Esophagus (tissue), 2 donors: ENCODE data around the gene TSHZ2. TPM values are rescaled to one million over a fixed set of nuclear protein-coding genes. Genes with fewer than 3 reads are reported as not detected.

Experiments used
- H3K27ac ChIP-seq, 2 donors: one replicate each; pipeline ENCODE4 v1.5.1; 2013; ENCODE audit warnings: low read depth in 2 of 2, mild to moderate bottlenecking in 2 of 2, inconsistent platforms in 1 of 2, low read length in 1 of 2, moderate library complexity in 1 of 2
- H3K27me3 ChIP-seq, 2 donors: one replicate each; pipeline ENCODE4 v1.6.1; 2013; ENCODE audit warnings: low read length in 2 of 2, control low read depth in 1 of 2, mild to moderate bottlenecking in 1 of 2; ENCODE audit not compliant: insufficient read depth in 2 of 2, control insufficient read depth in 1 of 2
- H3K36me3 ChIP-seq, 2 donors: one replicate each; pipeline ENCODE4 v1.6.1; 2013; ENCODE audit warnings: low read length in 1 of 2; ENCODE audit not compliant: control insufficient read depth in 2 of 2, insufficient read depth in 2 of 2
- H3K4me1 ChIP-seq, 2 donors: one replicate each; pipeline ENCODE4 v1.6.1; 2013; ENCODE audit warnings: low read length in 1 of 2; ENCODE audit not compliant: control insufficient read depth in 2 of 2, insufficient read depth in 2 of 2
- H3K4me3 ChIP-seq, 2 donors: one replicate each; pipeline ENCODE4 v1.5.1; 2013; ENCODE audit warnings: low read length in 2 of 2, mild to moderate bottlenecking in 2 of 2, low read depth in 1 of 2, moderate library complexity in 1 of 2
- H3K9me3 ChIP-seq, 2 donors: one replicate each; pipeline ENCODE4 v1.6.1; 2013; ENCODE audit warnings: mild to moderate bottlenecking in 2 of 2, low read depth in 1 of 2, low read length in 1 of 2, moderate library complexity in 1 of 2; ENCODE audit not compliant: control insufficient read depth in 2 of 2, insufficient read depth in 1 of 2
- WGBS, 2 donors: extraction: QIAGEN DNeasy Blood & Tissue Kit; methylation state at CpG; one replicate each; pipeline ENCODE4 v1.1.7; 2013; 5-methylcytosine and 5-hydroxymethylcytosine counted together
- polyA plus RNA-seq, 2 donors: library from polyadenylated mRNA; stranded (reverse); fragments of 200-250 nt; gene quantifications; one replicate each; pipeline ENCODE4 v1.2.3, GENCODE V29; 2013
- donor health status: healthy with polysubstance abuse.
- donor health status: Bipolar disorder and iron deficiency.

TSHZ2 gene
- polyA plus RNA-seq, 2 donors, result 4.6 to 11.7 TPM

GRCh38 chr20:53489528-53489927, 517.4 kb downstream of the TSHZ2 start:
- no peaks in the 10 kb centered on the region for H3K9me3 ChIP-seq
- H3K36me3 ChIP-seq, result peaks cover 0 to 2% of the 10 kb centered on the region in 2 donors
- no peak overlapping the region for H3K4me3 ChIP-seq
- H3K4me1 ChIP-seq, result no peaks in the 10 kb centered on the region
- H3K27me3 ChIP-seq, result no peaks in the 10 kb centered on the region
- no peak overlapping the region for H3K27ac ChIP-seq
- WGBS, 2 donors, result 95 to 96% methylated on average over 5 of the region's 5 CpGs

- H3K27me3 ChIP-seq, result no peaks in the 10 kb centered on the region
- H3K4me1 ChIP-seq, result no peaks in the 10 kb centered on the region
- H3K9me3 ChIP-seq, result no peaks in the 10 kb centered on the region
- 91 to 95% methylated on average over 3 of the region's 3 CpGs for WGBS, 2 donors
- H3K27ac ChIP-seq, result no peak overlapping the region
- H3K36me3 ChIP-seq, result peaks cover 0 to 2% of the 10 kb centered on the region in 2 donors
- H3K4me3 ChIP-seq, result no peak overlapping the region
Observed at GRCh38 chr20:53490620-53491019, 518.5 kb downstream of the TSHZ2 start.

GRCh38 chr20:53491462-53491861, 519.3 kb downstream of the TSHZ2 start:
- H3K4me3 ChIP-seq, result no peak overlapping the region
- no peaks in the 10 kb centered on the region for H3K9me3 ChIP-seq
- WGBS, 2 donors, result 77 to 81% methylated on average over 5 of the region's 5 CpGs
- H3K4me1 ChIP-seq, result peaks cover 0 to 3% of the 10 kb centered on the region in 2 donors
- no peak overlapping the region for H3K27ac ChIP-seq
- H3K36me3 ChIP-seq, result peaks cover 0 to 2% of the 10 kb centered on the region in 2 donors
- H3K27me3 ChIP-seq, result no peaks in the 10 kb centered on the region

GRCh38 chr20:53492212-53492611, 520.1 kb downstream of the TSHZ2 start:
- WGBS, 2 donors, result 63 to 68% methylated on average over 3 of the region's 3 CpGs
- no peaks in the 10 kb centered on the region for H3K9me3 ChIP-seq
- no peak overlapping the region for H3K27ac ChIP-seq
- H3K4me3 ChIP-seq, result no peak overlapping the region
- peaks cover 0 to 3% of the 10 kb centered on the region in 2 donors for H3K4me1 ChIP-seq
- H3K27me3 ChIP-seq, result no peaks in the 10 kb centered on the region
- H3K36me3 ChIP-seq, result peaks cover 0 to 2% of the 10 kb centered on the region in 2 donors

GRCh38 chr20:53493311-53493857, 521.2 kb downstream of the TSHZ2 start:
- Histone ChIP-seq H3K27me3 (no peaks in the 10 kb centered on the region), H3K27ac (no peak overlapping the region), H3K4me3 (no peak overlapping the region), H3K9me3 (peaks cover 0 to 2% of the 10 kb centered on the region in 2 donors), H3K36me3 (peaks cover 0 to 2% of the 10 kb centered on the region in 2 donors), H3K4me1 (peaks cover 0 to 3% of the 10 kb centered on the region in 2 donors)
- WGBS, 2 donors, result 40 to 54% methylated on average over 4 of the region's 4 CpGs

- Histone ChIP-seq H3K4me3 (no peak overlapping the region), H3K27ac (no peak overlapping the region), H3K27me3 (no peaks in the 10 kb centered on the region), H3K4me1 (peaks cover 0 to 3% of the 10 kb centered on the region in 2 donors), H3K36me3 (no peaks in the 10 kb centered on the region), H3K9me3 (peaks cover 0 to 2% of the 10 kb centered on the region in 2 donors)
- WGBS, 2 donors, result 86 to 92% methylated on average over 5 of the region's 5 CpGs
Observed at GRCh38 chr20:53494753-53495152, 522.6 kb downstream of the TSHZ2 start.

GRCh38 chr20:53495398-53496092, 523.4 kb downstream of the TSHZ2 start:
- H3K9me3 ChIP-seq, result peaks cover 0 to 2% of the 10 kb centered on the region in 2 donors
- H3K27me3 ChIP-seq, result no peaks in the 10 kb centered on the region
- H3K4me3 ChIP-seq, result no peak overlapping the region
- peaks cover 0 to 3% of the 10 kb centered on the region in 2 donors for H3K4me1 ChIP-seq
- H3K27ac ChIP-seq, result no peak overlapping the region
- no peaks in the 10 kb centered on the region for H3K36me3 ChIP-seq
- WGBS, 2 donors, result 77 to 85% methylated on average over 14 of the region's 14 CpGs

- Histone ChIP-seq H3K27me3 (no peaks in the 10 kb centered on the region), H3K4me1 (peaks cover 0 to 3% of the 10 kb centered on the region in 2 donors), H3K9me3 (peaks cover 2% of the 10 kb centered on the region in 2 donors), H3K4me3 (no peak overlapping the region), H3K36me3 (no peaks in the 10 kb centered on the region), H3K27ac (no peak overlapping the region)
- 84 to 97% methylated on average over 3 of the region's 3 CpGs for WGBS, 2 donors
Observed at GRCh38 chr20:53497246-53497645, 525.1 kb downstream of the TSHZ2 start.

GRCh38 chr20:53498341-53498740, 526.2 kb downstream of the TSHZ2 start:
- H3K27ac ChIP-seq, result no peak overlapping the region
- H3K4me3 ChIP-seq, result no peak overlapping the region
- no peaks in the 10 kb centered on the region for H3K27me3 ChIP-seq
- 84 to 87% methylated on average over 5 of the region's 5 CpGs for WGBS, 2 donors
- H3K4me1 ChIP-seq, result peaks cover 0 to 3% of the 10 kb centered on the region in 2 donors
- no peaks in the 10 kb centered on the region for H3K36me3 ChIP-seq
- H3K9me3 ChIP-seq, result peaks cover 2% of the 10 kb centered on the region in 2 donors

- H3K4me1 ChIP-seq, result peaks cover 0 to 3% of the 10 kb centered on the region in 2 donors
- H3K9me3 ChIP-seq, result peaks cover 2% of the 10 kb centered on the region in 2 donors
- no peak overlapping the region for H3K4me3 ChIP-seq
- no peak overlapping the region for H3K27ac ChIP-seq
- H3K27me3 ChIP-seq, result no peaks in the 10 kb centered on the region
- H3K36me3 ChIP-seq, result no peaks in the 10 kb centered on the region
Observed at GRCh38 chr20:53500651-53501050, 528.5 kb downstream of the TSHZ2 start.
